Coronary artery (tissue), 2 donors: ENCODE data around the gene SEMA3A.

Experiments
- DNase-seq: peaks from one replicate; pipeline ENCODE4 v3.0.0-alpha.2; 2017; ENCODE audit warnings: low spot score
- H3K27ac ChIP-seq, 2 donors: fragments of 200-600 bp; sonication (generic); one replicate each; pipeline ENCODE4 v1.5.1; 2016 to 2019
- H3K4me3 ChIP-seq: fragments of 200-600 bp; sonication (generic); 2 replicates; pipeline ENCODE4 v1.5.1; 2016; ENCODE audit warnings: mild to moderate bottlenecking, moderate library complexity
- TF ChIP-seq, protein P1 (sequence below): fragments of 200-600 bp; sonication (generic); IDR thresholded peaks from one replicate; pipeline ENCODE4 v1.5.1; 2019; ENCODE audit warnings: antibody characterized with exemption

Gene SEMA3A

DNA sequence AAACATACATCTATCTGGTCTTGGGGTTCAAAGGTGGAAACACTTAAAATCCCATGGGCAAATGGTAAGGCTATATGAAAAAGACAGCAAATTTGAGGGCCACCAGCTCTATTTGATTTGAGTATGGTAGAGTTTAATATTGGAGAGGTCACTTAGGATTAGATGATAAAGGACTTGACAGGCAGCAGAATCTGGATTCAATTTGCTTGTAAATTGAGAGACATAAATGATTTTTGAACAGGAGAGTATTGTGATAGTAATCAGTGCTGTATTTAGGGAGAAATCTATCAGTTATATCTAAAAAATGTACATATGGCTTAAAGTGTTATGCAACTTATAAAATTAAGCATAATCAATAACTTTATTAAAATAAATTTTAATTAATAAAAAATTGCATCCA is 155.2 kb downstream of the SEMA3A start:
- H3K4me3 ChIP-seq: no peak overlapping the region
- TF ChIP-seq, protein P1, sequence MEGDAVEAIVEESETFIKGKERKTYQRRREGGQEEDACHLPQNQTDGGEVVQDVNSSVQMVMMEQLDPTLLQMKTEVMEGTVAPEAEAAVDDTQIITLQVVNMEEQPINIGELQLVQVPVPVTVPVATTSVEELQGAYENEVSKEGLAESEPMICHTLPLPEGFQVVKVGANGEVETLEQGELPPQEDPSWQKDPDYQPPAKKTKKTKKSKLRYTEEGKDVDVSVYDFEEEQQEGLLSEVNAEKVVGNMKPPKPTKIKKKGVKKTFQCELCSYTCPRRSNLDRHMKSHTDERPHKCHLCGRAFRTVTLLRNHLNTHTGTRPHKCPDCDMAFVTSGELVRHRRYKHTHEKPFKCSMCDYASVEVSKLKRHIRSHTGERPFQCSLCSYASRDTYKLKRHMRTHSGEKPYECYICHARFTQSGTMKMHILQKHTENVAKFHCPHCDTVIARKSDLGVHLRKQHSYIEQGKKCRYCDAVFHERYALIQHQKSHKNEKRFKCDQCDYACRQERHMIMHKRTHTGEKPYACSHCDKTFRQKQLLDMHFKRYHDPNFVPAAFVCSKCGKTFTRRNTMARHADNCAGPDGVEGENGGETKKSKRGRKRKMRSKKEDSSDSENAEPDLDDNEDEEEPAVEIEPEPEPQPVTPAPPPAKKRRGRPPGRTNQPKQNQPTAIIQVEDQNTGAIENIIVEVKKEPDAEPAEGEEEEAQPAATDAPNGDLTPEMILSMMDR: no peak
- no peak for DNase-seq
- H3K27ac ChIP-seq: no peak overlapping the region

DNA sequence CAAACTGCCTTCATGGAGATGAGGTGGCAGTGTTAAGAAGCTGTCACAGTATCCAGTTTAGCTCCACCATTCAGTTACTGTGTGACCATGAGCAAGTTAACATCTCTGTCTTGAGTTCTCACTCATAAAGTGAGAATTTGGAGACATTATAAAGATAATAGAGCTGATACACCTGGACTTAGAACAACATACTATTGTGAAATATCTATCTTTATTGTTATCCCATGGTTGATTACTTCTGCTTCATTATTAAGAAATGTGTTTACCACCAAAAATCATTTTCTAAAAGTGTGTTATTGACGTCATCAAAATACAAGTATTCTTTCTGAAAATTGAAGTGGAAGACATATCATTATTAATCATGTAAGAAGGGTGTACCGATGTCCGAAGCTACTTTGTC is 166.9 kb downstream of the SEMA3A start:
- Histone ChIP-seq H3K27ac (no peak overlapping the region), H3K4me3 (no peak overlapping the region)
- DNase-seq: no peak
- TF ChIP-seq, protein P1: no peak

DNA sequence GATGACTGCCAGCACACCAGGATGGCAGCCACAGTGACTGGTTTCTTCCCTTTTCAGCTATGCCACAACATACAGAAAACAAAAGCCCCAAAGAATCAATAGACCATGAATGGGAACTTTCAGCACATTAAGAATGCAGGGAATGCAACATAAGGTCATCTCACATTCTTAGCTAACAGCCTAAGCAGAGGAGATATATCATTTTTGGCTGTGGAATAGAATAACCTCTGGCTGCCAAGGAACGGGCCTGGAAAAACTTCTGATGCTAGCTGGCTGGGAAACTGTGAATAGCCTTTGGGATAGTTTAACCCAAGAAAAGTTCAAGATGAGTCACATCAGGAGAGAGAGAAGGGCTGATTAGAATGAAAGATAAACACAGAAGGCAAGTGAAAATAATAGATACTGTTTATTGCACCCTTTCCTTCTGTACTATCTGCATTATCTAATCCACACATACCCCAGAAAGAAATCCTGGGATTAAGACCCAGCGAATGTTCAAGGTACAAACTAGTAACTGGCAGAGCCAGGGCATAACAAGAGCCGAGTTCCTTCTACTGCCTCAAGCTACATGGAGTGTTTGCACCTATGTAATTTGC is 169.2 kb downstream of the SEMA3A start:
- TF ChIP-seq, protein P1: no peak
- no peak for DNase-seq
- Histone ChIP-seq H3K4me3 (no peak overlapping the region), H3K27ac (no peak overlapping the region)

DNA sequence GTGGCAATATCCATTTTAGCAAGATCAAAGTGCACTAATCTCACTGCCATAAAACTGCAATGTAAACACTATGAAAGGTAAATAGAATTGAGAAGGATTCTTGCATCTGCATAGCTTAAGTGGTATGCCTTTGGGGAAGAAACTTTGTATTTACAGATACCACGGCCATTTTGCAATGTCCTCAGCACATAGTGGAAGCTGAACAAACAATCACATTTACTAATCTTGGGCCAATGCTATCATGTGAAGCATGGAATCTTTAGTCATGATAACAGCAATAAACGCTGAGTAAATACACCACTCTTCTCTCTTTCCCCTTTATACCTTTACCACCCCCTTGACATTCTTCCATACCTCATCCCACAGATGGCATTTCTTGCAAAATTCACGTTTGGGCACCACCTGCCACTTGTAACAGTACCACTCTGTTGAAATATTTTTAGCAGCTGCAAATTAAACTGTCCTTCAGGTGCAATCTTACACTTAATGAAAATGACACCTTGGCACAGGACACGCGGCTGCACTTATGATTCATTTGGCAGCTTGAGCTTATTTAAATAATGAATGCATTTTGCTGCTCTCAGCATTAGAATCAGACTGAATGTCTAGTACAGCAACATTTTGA is 171.8 kb downstream of the SEMA3A start:
- TF ChIP-seq, protein P1: no peak
- DNase-seq: no peak
- Histone ChIP-seq H3K27ac (no peak overlapping the region), H3K4me3 (no peak overlapping the region)

DNA sequence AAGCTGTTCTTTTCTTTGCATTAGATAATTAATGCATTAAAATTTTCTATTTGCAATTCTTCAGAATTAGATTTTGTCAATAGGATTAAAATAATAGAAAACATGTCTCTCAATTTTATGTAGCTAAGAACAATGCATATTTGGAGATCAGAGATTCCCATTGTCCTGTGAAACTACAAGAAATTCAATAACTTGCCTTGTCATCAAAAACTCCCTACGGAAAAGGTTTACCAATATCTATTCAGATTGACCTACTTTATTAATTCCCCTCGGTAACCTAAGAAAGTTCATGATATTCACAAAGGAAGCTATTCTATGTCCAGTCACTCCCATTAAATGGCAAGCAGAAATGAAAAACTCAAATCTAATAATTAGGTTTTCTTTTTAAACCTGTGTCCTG is 172.6 kb downstream of the SEMA3A start:
- H3K4me3 ChIP-seq: no peak overlapping the region
- TF ChIP-seq, protein P1: no peak
- no peak overlapping the region for H3K27ac ChIP-seq
- no peak for DNase-seq

DNA sequence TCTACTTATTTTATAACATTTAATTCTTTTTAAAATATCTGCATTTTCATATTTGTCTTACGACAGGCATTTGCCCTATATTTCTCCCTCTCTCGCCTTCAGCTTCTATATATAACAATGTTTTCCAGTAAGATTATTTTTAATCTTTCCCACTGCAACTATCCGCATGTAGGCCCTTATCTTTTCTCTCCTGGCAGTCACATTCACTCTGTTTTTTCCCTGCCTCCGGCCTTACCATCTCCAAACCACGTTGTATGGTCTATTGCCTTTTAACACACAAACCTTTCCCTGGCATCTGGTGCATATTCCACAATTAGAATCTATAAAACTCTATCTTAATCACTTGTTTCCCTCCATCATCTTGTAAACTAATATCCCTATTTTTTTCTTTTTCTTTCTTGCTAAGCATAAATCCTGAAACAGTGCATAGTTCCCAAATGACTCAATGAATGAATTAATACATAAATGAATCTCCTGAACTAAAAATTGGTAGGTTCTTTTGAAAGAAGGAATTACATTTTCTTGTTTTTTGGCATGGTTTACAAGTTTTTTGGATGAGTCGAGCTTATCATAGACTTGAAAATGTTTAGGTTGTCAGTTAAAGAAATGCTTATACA is 173.2 kb downstream of the SEMA3A start:
- no peak overlapping the region for H3K4me3 ChIP-seq
- no peak for DNase-seq
- TF ChIP-seq, protein P1: no peak
- H3K27ac ChIP-seq: no peak overlapping the region

DNA sequence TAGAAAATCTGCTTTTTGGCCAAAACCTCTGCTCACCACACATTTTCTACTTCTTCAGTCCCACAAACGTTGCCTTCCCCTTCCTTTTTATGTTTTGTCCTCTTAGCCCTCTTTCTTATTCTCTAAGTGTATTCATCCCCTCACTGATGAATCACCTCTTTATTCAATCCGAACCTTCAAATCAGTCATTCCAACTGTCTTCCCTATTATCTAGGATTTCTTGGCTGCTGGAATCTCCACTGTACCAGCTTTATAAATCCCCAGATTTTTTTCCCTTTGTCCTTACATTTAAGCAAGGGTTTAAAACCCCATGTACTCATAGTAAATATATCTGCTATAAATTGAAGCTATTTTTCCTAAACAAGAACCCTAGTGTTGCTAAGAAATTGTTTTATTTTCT is 176.9 kb downstream of the SEMA3A start:
- Histone ChIP-seq H3K27ac (no peak overlapping the region), H3K4me3 (no peak overlapping the region)
- no peak for DNase-seq
- TF ChIP-seq, protein P1: no peak
